Measurements from ENCODE around the gene NSRP1. TPM values are rescaled to one million over a fixed set of nuclear protein-coding genes. Genes with fewer than 3 reads are reported as not detected.

Gene NSRP1
- total and polyA plus RNA-seq, 12 donors = 19.5 to 47.5 (median 26.5) TPM

- TF ChIP-seq CTCF (IDR thresholded peaks at IDR 0.05) = no peak
- WGBS, 2 donors = 88 to 92% methylated on average over 1 of the region's 1 CpG
- ATAC-seq (no peak), DNase-seq (no peak)
- Histone ChIP-seq H3K4me1 (no peaks in the 10 kb centered on the region), H3K9me3 (no peaks in the 10 kb centered on the region), H3K27ac (no peak overlapping the region), H3K27me3 (no peaks in the 10 kb centered on the region), H3K36me3 (peaks cover 0 to 67% (median 40%) of the 10 kb centered on the region in 9 donors), H3K4me3 (no peak overlapping the region)
- intact Hi-C loops (cut with DNase I) = no loop called here
These were observed 70.1 kb downstream of the NSRP1 start for GRCh38 chr17:30186761-30187160.

GRCh38 chr17:30187573-30187972, 71.0 kb downstream of the NSRP1 start:
- ATAC-seq = no peak
- 89 to 96% methylated on average over 2 of the region's 2 CpGs for WGBS, 2 donors
- Histone ChIP-seq H3K36me3 (peaks cover 0 to 59% (median 33%) of the 10 kb centered on the region in 9 donors), H3K4me1 (no peaks in the 10 kb centered on the region), H3K9me3 (no peaks in the 10 kb centered on the region), H3K27me3 (no peaks in the 10 kb centered on the region), H3K27ac (no peak overlapping the region), H3K4me3 (no peak overlapping the region)
- intact Hi-C loops (cut with DNase I) = no loop called here
- TF ChIP-seq CTCF (IDR thresholded peaks at IDR 0.05) = no peak
- no peak for DNase-seq

GRCh38 chr17:30188211-30188939, 71.8 kb downstream of the NSRP1 start:
- no peaks in the 10 kb centered on the region for H3K27me3 ChIP-seq
- intact Hi-C loops (cut with DNase I) = no loop called here
- no peak for ATAC-seq
- H3K4me1 ChIP-seq = no peaks in the 10 kb centered on the region
- TF ChIP-seq CTCF (IDR thresholded peaks at IDR 0.05) = no peak
- H3K36me3 ChIP-seq = peaks cover 0 to 51% (median 25%) of the 10 kb centered on the region in 9 donors
- 94 to 98% methylated on average over 5 of the region's 5 CpGs for WGBS, 2 donors
- H3K27ac ChIP-seq = no peak overlapping the region
- H3K4me3 ChIP-seq = no peak overlapping the region
- no peak for DNase-seq
- H3K9me3 ChIP-seq = no peaks in the 10 kb centered on the region

- intact Hi-C loops (cut with DNase I) = no loop called here
- no peak for ATAC-seq
- Histone ChIP-seq H3K27me3 (no peaks in the 10 kb centered on the region), H3K4me1 (no peaks in the 10 kb centered on the region), H3K36me3 (peaks cover 0 to 24% (median under 1%) of the 10 kb centered on the region in 9 donors), H3K27ac (no peak overlapping the region), H3K4me3 (no peak overlapping the region), H3K9me3 (no peaks in the 10 kb centered on the region)
- WGBS, 2 donors = 77 to 79% methylated on average over 2 of the region's 2 CpGs
- no peak for DNase-seq
- TF ChIP-seq CTCF (IDR thresholded peaks at IDR 0.05) = no peak
These were observed 74.5 kb downstream of the NSRP1 start for GRCh38 chr17:30191072-30191471.

Data from heart right ventricle (tissue), 16 donors.